ENCODE results near the gene RABL3.
"Not testable (repeated sequence)": the region's sequence is repeated elsewhere in the genome, so short reads cannot be mapped to it uniquely, and the experiment has no call there.

Gene RABL3

GRCh38 chr3:120745466-120745865, 3.1 kb upstream of the RABL3 start:
- DNase-seq (ENCODE audit: low read depth), result no peak

- DNase-seq (ENCODE audit: low read depth), result no peak
Measured at GRCh38 chr3:120743556-120744195, 1.4 kb upstream of the RABL3 start.

GRCh38 chr3:120742849-120743365, 591 bp upstream of the RABL3 start:
- DNase-seq (ENCODE audit: low read depth), result no peak

GRCh38 chr3:120741837-120742197, 499 bp downstream of the RABL3 start:
- peak; percentile 24 for DNase-seq (ENCODE audit: low read depth)

GRCh38 chr3:120741320-120741719, 996 bp downstream of the RABL3 start:
- no peak for DNase-seq (ENCODE audit: low read depth)

- DNase-seq (ENCODE audit: low read depth), result not testable (repeated sequence)
Measured at GRCh38 chr3:120738006-120738405, 4.3 kb downstream of the RABL3 start.

GRCh38 chr3:120730576-120731542, 11.5 kb downstream of the RABL3 start:
- no peak for DNase-seq (ENCODE audit: low read depth)

GRCh38 chr3:120726791-120727190, 15.5 kb downstream of the RABL3 start:
- no peak for DNase-seq (ENCODE audit: low read depth)

- not testable (repeated sequence) for DNase-seq (ENCODE audit: low read depth)
Measured at GRCh38 chr3:120719167-120719834, 23.0 kb downstream of the RABL3 start.

- DNase-seq (ENCODE audit: low read depth), result no peak
Measured at GRCh38 chr3:120713262-120713661, 29.1 kb downstream of the RABL3 start.

GRCh38 chr3:120710369-120710768, 31.9 kb downstream of the RABL3 start:
- DNase-seq (ENCODE audit: low read depth), result no peak

- no peak for DNase-seq (ENCODE audit: low read depth)
Measured at GRCh38 chr3:120708408-120708807, 33.9 kb downstream of the RABL3 start.

GRCh38 chr3:120706950-120707349, 35.4 kb downstream of the RABL3 start:
- no peak for DNase-seq (ENCODE audit: low read depth)

- DNase-seq (ENCODE audit: low read depth), result no peak
Measured at GRCh38 chr3:120705884-120706582, 36.3 kb downstream of the RABL3 start.

- no peak for DNase-seq (ENCODE audit: low read depth)
Measured at GRCh38 chr3:120699333-120699732, 43.0 kb downstream of the RABL3 start.

- DNase-seq (ENCODE audit: low read depth), result peak; percentile 12
Measured at GRCh38 chr3:120693439-120694171, 48.7 kb downstream of the RABL3 start.

GRCh38 chr3:120689395-120689794, 52.9 kb downstream of the RABL3 start:
- no peak for DNase-seq (ENCODE audit: low read depth)

GRCh38 chr3:120688121-120688520, 54.2 kb downstream of the RABL3 start:
- DNase-seq (ENCODE audit: low read depth), result no peak

- DNase-seq (ENCODE audit: low read depth), result no peak
Measured at GRCh38 chr3:120685411-120685810, 56.9 kb downstream of the RABL3 start.

- DNase-seq (ENCODE audit: low read depth), result no peak
Measured at GRCh38 chr3:120684896-120685295, 57.4 kb downstream of the RABL3 start.

- no peak for DNase-seq (ENCODE audit: low read depth)
Measured at GRCh38 chr3:120683671-120684301, 58.5 kb downstream of the RABL3 start.
